Breast epithelium (tissue), 3 donors: Measurements from ENCODE around the gene FLT4.

Experiments
- CTCF ChIP-seq, 3 donors: fragments of 450-650 bp; IDR thresholded peaks; one replicate each; pipeline ENCODE4 v1.5.1; 2016 to 2017; ENCODE audit warnings: antibody characterized with exemption in 3 of 3, mild to moderate bottlenecking in 3 of 3, moderate library complexity in 3 of 3
- POLR2AphosphoS5 ChIP-seq, 3 donors: sonication (generic); formaldehyde crosslinking; IDR thresholded peaks; one replicate each; pipeline ENCODE4 v1.6.1; 2017; ENCODE audit warnings: antibody characterized with exemption in 3 of 3

DNA sequence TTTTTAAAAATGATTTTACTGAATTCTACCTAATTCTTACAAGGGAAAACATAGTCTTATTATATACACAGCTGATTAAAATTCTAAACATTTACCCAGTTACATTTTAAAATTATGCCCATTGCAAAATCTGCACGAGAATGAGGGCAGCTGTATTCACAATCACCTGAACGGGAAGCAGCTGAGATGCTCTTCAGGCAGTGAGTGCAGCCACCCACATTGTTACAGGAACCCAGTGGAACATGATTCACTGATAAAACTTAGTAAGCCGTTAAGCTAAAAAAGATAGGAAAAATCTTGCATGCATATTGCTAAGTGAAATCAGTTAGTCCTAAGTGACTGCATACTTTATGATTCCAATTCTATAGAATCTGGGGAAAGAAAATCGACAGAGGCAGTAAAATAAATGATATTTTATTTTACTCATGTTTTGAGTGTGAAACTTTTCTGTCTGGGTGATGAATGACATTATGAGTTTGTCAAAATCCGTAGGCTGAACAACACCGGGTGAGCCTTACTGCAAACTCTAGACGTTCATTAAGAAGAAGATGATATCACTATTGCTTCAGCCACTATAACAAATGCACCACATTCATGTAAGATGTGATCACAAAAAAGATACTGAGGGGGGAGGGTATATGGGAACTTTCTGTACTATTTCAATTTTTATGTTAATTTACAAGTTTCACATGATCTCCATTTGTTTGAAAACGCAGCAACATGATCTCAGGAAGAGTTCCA lies 39.1 kb upstream of the FLT4 start:
- TF ChIP-seq CTCF (IDR thresholded peaks at IDR 0.05) = no peak
- no peak for TF ChIP-seq POLR2AphosphoS5 (IDR thresholded peaks at IDR 0.05)
